GM18907 (cell line): ENCODE measurements around the gene ZFP36.
"Not testable (repeated sequence)": the region's sequence is repeated elsewhere in the genome, so short reads cannot be mapped to it uniquely, and the experiment has no call there.

Experiments
- ATAC-seq: cut with Tn5 transposase; IDR thresholded peaks from one replicate; pipeline ENCODE4 v1.9.1; 2021; ENCODE audit warnings: mild to moderate bottlenecking, moderate library complexity; ENCODE audit not compliant: unreplicated experiment

Gene ZFP36

DNA sequence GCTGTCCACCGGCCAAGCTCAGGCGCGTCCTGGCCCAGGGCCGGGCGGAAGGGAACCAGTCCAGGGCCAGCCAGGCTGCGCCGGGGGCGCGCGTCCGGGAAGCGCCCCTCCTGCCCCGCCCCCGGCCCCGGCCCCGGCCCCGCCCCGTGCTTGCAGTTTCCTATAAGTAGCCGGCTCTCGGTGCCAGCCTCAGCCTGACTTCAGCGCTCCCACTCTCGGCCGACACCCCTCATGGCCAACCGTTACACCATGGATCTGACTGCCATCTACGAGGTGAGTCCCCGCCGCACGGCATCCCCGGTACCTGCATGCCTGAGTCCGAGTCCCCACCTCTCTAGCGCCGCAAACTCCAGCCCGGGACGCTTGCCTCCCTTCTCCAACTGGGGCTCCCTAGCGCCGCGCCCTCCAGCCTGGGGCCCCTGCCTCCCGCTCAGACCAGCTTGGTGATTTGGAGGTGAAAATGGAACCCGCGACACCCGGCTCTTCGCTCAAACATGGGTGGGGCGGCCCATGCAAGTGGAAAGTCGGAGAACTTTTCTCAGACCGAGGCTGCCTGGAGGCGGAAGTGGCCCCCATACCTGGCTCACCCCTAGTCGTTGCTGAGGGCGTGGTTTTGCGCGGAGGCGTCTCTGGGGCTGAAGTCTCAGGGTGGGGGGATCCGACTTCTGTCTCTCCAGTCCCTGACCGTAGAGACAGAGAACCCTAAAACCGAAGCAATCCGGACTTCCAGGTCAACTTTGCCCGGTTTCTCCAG is at the start of gene ZFP36:
ZFP36 (plus strand) TSS at position 192 of the 754 bp plus-strand sequence; CDS start at position 250, 58 bp downstream.
- peak; percentile 23 for ATAC-seq

DNA sequence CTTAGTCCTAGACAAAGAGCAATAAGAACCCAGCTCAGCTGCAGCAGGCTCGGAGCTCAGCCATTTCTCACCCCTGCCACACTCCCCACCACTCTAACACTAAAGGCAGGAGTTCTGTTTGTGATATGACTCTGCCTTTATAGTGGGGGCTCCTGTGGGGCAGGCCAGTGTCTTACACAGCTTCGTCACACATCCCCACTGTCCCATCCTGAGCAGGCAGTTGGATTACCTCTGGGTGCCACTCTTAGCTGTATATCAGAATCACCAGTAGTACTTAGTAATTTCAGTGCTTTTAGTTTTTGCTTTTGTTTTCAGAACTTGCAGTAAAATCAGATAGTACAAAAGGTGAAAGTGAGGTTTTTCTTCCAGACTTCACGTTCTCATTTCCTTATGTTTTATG is 47.6 kb upstream of the ZFP36 start:
- no peak for ATAC-seq

DNA sequence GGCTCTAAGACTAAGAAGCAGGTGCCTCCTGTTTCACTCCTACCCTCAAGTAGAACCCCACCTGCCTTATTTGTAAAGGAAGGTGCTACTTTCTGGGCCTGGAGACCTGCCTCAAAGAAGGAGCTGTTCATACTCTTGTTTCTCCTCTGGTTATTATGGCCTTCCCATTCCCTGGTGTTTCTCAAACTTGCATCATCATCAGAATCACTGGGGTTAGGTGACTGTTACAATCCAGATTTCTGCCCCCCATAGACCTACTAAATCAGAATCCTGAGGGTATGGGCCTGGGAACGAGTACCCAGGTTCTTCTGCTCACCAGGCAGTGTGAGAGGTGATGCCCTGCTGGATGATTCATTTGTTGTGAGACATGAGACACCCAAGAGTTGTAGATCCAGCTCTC is 46.0 kb upstream of the ZFP36 start:
- ATAC-seq: no peak

DNA sequence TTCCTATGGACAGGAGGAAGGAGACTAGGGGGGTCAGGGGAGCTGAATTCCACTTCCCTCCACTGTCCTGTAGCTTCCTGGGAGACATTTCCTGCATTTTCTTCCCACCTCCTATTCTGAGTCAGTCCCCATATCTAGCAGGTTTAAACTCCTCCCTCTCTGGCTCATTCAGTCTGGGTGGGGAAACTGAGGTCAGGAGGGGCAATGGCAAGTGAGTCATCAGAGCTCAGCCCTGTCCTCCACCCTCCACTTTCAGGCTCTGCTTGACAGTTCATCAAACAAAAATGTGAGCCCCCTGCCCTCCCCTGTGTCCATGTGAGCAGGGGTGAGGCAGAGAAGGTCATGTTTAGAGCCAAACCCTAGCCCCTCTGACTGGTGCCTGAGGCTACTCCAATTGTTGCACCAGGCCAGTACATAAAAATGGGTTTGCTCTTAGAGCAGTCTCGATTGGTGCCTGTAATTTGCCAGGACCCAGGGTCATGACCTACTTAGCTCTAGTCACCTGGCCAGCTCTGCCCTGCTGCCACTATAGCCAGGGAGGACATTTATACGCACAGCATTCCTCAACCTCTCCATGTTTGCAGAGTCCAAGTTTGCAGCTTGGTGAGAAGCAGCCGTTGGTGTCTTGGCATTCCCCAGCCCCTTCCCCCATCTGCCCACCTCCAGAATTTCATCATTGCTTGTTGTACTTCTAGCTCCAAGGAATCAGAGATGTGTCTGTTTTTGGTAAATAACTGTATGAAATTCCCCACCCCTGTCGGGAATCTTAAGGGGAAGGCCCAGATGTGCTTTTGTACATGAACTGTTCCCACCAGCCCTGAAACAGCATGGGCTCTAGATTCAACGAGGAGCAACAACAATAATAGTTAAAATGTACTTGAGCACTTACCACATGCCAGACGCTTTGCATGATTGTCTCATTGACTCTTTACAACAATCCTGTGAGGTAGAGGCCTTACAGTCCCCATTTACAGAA is 43.7 kb upstream of the ZFP36 start:
- no peak for ATAC-seq

DNA sequence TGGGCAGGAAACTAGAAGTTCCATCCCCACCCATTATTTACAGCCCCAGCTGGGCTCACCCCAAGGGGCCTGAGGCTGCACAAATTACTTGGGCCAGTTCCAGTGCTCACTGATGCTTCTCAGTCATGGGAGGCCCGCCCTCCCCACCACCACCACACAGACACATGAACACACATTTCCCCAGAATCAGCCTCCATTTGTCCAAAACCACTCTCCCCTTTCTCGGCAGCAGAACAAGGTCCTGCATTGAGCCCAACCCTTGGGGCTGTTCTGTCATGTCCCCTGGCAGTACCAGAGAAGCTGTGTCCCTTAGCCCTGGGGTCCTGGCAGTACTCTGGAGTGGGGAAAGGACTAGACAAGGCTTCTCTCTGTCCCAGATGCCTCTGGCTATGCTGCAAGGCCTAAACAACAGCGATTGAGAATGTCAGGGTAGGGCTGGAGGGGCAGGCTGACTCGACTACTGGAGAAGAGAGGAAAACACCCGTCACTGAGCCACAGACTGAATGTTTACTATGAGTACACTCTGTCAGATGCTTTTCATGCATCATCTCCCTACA is 42.7 kb upstream of the ZFP36 start:
- no peak for ATAC-seq

DNA sequence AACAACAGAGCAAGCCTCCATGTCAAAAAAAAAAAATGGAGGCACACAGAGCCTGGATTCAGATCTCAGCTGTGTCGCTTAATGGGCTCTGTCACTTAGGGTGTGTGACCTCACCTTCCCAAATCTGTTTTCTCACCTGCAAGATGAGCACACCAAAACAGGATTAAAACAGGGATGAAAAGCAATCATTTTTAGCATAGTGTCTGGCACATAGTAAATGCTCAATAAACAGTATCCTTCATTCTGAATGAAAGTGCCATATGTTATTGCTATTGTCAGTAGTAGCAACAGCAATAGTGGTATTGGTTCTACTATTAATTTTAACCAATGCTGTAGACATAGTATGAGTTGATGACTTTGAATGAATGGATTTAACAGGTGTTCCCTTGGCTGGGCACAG is 41.1 kb upstream of the ZFP36 start:
- no peak for ATAC-seq

DNA sequence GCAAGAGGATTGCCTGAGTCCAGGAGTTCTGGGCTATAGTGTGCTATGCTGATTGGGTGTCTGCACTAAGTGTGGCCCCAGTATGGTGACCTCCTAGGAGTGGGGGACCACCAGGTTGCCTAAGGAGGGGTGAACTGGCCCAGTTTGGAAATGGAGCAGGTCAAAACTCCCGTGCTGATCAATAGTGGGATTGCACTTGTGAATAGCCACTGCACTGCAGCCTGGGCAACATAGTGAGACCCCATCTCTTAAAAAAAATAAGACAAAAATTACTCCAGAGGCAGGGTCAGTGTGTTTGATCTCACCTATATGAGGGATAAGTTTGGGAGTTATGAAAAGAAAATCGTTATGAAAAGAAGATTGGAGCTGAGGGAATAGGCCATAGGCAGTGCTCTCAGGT is 37.4 kb upstream of the ZFP36 start:
- ATAC-seq: no peak

DNA sequence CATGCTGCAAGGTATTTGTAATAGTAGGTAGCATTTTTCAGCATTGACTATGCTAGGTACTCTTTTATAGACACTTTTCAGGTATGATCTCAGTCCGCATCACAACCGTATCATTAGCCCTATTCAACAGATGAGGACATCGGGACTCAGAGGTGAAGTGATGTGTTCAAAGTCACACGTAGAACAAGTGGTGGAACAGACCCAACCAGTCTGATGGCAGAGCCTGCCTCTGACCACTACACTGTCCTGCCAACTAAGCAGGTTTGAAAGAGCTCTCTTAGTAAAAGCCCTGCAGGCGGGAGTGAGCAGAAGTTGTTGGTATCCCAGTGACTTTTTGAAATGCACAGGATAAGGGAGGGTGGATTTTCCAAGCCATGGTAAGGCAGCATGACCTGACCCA is 35.9 kb upstream of the ZFP36 start:
- no peak for ATAC-seq

DNA sequence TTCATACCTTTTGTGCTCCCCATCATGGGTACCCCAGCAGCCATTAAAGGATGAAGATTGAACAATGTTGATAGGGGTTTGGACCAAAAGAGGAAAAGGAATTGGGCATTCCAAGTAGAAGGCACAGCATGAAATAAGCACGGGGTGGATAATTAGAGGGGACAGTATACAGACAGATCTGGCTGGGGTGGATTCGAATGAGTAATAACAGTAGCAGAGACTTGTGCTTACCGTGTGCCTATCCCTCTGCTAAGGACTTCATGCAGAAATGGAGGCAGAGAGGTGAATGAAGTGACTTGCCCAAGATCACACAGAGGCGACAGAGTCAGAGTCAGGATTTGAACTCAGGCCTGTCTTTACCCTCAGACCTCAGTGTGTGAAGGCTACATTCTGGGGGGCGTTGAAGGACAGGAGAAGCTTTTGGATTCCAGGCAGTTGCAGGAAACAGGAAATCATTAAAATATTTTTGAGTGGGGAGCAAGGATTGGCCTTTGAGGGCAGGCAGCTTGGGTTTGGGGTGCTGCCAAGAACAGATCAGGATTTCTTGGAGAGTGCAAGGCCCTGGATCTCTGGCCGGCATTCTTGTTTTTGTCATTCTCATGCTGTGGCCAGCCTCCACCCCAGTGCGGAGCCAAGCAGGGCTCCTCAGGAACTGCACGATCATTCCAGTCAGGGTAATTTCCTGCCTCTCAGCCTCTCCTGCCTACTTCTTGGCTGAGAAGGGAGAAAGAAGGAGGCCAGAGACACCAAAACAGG is 34.4 kb upstream of the ZFP36 start:
- no peak for ATAC-seq

DNA sequence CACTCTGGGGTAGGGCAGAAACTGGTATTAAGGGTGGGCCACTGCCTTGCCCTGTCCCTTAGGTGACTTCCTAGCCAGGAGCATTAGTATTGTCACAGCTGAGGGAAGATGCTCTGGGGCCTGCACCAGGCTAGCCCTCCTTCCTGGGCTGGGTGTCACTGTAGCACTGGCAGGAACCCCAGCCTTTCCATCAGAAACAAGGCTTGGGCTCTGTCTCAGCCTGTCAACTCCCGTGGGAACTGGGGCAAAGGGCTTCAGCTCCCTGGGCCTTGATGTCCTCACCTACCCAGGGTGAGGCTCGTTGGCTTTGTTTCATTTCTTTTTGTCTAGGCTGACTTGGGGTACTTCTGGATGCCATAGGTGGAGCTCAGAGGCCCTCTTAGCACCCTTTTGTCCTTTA is 33.7 kb upstream of the ZFP36 start:
- no peak for ATAC-seq

DNA sequence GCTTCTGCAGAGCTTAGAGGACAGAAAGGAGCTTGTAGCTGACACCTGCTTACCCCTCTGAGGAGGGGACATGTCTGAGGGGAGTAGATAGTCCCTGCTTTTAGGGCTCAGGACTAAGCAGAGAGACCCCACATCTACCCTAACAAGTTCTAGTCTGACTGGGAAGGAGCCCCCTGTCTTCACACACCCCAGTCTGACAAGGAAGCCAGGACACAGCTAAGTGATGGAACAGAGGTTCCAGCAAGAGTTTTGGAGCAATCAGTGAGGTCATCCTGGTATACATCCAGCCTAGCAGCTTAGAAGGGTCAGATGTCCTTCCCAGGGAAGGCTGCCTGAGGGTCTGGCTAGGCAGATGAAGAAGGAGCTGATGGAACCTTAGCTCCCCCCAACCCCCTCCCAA is 30.7 kb upstream of the ZFP36 start:
- ATAC-seq: no peak

GRCh38 chr19:39377373-39378362 is 29.0 kb upstream of the ZFP36 start:
- no peak for ATAC-seq

DNA sequence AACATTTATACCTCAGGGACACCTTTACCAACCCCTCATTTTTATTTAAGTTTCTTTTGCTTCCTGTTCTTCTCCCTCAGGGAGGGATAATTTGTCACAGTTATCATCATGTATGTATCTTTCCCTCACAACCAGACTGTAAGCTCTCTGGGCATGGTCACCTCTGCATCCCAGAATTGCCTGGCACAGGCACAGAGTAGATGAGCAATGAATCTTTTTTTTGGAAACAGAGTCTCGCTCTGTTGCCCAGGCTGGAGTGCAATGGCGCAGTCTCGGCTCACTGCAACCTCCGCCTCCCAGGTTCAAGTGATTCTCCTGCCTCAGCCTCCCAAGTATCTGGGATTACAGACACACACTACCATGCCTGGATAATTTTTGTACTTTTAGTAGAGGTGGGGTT is 27.3 kb upstream of the ZFP36 start:
- not testable (repeated sequence) for ATAC-seq

DNA sequence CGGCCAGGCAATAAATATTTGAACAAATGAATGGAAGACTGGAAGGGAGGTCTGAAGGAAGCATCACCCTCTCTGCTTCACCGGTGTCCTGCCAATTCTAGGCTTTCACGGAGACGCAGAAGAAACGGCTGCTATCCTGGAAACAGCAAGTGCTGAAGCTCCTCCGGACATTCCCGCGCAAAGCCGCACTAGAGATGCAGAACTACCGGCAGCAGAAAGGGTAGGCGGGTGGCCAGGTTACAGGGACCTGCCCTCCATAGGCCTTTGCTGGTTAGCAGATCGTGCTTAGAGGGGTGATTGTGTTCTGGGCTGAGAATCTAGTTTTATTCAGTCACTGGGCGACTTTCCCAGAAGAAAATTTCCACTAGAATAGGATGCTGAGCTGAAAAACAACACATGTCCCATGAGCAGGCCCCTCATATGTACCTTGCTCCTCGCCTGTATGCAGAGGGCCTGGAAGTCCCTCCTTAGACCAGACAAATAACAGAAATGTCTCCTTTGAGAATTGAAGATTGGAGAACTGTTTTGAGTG is 26.7 kb upstream of the ZFP36 start:
- no peak for ATAC-seq

DNA sequence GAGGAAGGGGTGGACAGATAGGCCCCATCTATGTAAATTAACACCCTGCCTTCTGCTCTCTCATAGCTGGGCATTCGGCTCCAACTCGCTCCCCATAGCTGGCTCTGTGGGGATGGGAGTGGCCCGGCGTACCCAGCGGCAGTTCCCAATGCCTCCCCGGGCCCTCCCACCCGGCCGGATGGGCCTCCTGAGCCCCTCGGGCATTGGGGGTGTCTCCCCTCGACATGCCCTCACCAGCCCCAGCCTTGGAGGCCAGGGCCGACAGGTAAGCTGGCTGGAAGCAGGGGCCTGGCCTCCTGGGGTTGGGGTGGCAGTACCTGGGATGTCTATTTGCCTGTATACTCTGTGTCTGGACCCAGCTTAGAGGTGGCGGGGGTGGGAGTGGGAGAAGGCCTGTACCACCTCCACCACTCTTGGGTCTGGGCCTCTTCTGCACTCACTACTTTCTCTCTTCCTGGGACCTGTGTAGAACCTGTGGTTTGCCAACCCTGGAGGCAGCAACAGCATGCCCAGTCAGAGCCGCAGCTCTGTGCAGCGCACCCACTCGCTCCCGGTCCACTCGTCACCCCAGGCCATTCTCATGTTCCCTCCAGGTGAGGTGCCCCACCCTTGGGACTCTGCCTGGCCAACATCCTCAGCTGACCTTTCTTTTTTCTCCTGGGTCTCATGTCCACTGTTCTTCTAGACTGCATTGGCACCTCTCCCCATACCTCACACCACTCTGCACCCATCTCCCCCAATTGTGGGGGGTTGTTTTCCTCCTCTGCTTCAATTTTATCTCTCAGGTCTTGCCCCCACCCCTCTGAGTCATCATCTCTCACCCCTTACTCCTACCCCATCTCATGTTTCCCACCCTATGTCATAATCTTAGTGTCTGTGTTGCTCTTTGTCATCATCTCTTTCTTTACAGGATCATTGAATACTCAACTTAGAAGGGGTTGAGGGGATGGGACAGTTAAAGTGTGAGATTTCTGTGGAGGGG is 25.8 kb upstream of the ZFP36 start:
- ATAC-seq: no peak

DNA sequence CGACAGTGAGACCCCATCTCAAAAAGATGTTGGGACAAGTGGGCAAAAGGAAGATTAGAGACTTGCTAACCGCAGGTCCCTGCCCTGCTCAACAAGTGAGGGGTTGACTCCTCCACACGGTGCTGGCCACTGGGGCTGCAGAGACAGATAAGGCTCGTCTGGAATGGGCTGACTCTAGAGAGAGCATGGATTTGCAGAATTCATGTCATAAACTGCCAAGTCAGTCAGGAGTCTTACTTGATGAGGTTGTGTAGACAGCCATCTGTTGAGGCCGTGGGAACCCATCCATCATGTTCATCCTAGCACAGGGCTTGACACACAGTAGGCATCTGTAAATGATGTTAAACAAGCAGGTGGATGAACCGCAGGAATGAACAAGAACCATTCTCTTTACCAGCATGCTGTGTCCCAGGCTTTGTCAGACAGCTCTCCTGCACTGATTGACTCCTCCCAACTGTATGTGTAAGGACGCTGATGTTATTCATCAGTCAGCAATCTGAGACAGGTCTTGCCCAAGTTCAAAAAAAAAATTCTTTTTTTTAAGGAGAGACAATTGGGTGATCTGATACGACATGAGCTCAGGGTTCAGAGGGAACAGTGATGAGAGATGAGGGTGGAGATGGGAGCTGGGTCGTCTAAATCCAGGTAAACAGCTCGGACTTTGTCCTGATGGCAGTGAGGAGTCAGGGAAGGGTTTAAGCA is 24.6 kb upstream of the ZFP36 start:
- no peak for ATAC-seq

- ATAC-seq: no peak
Observed at GRCh38 chr19:39382991-39383828, 23.4 kb upstream of the ZFP36 start.
